Omental fat pad (tissue), 4 donors: ENCODE results near the gene IFT80. TPM values are rescaled to one million over a fixed set of nuclear protein-coding genes. Genes with fewer than 3 reads are reported as not detected.

Source experiments
- ATAC-seq: fragments of 150-250 bp; one replicate; pipeline ENCODE4 v1.9.1; 2016; ENCODE audit warnings: mild to moderate bottlenecking, moderate library complexity; ENCODE audit not compliant: low FRiP score
- DNase-seq: peaks from one replicate; pipeline ENCODE4 v3.0.0-alpha.2; 2019; ENCODE audit warnings: low spot score
- small RNA-seq: library from RNA; depleted of rRNA; stranded (forward); fragments of <200 nt; gene quantifications from one replicate; pipeline ENCODE3, GENCODE V24; 2016
- total RNA-seq, 4 donors: library from RNA; depleted of rRNA; stranded (reverse); fragments of >200 nt; gene quantifications; one replicate each; pipeline ENCODE4 v1.1.0, GENCODE V29; 2016
- TF ChIP-seq, protein P1 (sequence below), 3 donors: fragments of 450-650 bp; IDR thresholded peaks; one replicate each; pipeline ENCODE4 v1.5.1; 2016 to 2017; ENCODE audit warnings: antibody characterized with exemption in 3 of 3, mild to moderate bottlenecking in 3 of 3, moderate library complexity in 2 of 3

IFT80 gene
- total RNA-seq, 4 donors from 2014 or later = 13.9 to 34.5 (median 19.9) TPM

DNA sequence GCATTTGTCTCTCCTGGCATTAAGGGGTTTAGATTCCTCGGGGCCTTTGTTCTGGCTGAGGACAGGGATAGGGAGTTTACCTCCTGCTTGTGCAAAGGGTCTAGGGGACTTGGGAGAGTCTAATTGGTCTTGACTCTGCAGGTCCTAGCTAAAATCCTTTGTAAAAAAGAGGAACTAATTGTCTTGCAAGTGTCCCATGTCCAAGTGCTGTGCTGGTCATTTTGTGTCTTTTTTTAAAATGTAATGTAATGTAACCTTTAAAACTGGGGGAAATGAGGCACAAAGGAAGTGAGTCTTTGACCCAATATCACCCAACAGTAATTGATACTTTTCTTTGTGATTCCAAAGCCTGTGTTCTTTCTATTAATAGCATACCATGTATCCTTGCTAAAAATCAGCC is 188.7 kb downstream of the IFT80 start:
- TF ChIP-seq, protein P1, sequence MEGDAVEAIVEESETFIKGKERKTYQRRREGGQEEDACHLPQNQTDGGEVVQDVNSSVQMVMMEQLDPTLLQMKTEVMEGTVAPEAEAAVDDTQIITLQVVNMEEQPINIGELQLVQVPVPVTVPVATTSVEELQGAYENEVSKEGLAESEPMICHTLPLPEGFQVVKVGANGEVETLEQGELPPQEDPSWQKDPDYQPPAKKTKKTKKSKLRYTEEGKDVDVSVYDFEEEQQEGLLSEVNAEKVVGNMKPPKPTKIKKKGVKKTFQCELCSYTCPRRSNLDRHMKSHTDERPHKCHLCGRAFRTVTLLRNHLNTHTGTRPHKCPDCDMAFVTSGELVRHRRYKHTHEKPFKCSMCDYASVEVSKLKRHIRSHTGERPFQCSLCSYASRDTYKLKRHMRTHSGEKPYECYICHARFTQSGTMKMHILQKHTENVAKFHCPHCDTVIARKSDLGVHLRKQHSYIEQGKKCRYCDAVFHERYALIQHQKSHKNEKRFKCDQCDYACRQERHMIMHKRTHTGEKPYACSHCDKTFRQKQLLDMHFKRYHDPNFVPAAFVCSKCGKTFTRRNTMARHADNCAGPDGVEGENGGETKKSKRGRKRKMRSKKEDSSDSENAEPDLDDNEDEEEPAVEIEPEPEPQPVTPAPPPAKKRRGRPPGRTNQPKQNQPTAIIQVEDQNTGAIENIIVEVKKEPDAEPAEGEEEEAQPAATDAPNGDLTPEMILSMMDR (IDR thresholded peaks at IDR 0.05) = no peak
- DNase-seq (no peak), ATAC-seq (no peak)

Small RNA genes within 50 kb of the gene (small RNA-seq; reads per million reads assigned to genes)
- gene MIR15B = 9.1 reads per million, percentile 87 among the genes with 10 or more reads in this experiment
- gene MIR16-2 = 2.2 reads per million, percentile 45 among the genes with 10 or more reads in this experiment

Other genes with a start within 250 kb of the IFT80 start
- under 1 TPM; 0.24 to 0.95 (median 0.33) TPM for gene C3orf80, start 173.8 kb downstream of the IFT80 start, total RNA-seq
- 10 to 100 TPM; 12.7 to 33.1 (median 16.7) TPM for gene SMC4, start 425 bp upstream of the IFT80 start, total RNA-seq
- 1 to 10 TPM in 3 of 4 donors, under 1 TPM in 1; 0.32 to 1.6 (median 1.4) TPM for gene TRIM59, start 50.6 kb upstream of the IFT80 start, total RNA-seq
- 10 to 100 TPM; 25.7 to 43.6 (median 33.7) TPM for gene KPNA4, start 166.3 kb upstream of the IFT80 start, total RNA-seq